LNCaP clone FGC (cell line): Measurements from ENCODE around the gene ALKBH4.

Source experiments
- DNase-seq: peaks from one replicate; pipeline ENCODE4 v3.0.0-alpha.2; 2011; ENCODE audit warnings: low read depth
- H3K4me3 ChIP-seq: 2 replicates; pipeline ENCODE4 v1.5.1; 2011; ENCODE audit warnings: mild to moderate bottlenecking, low read depth, low read length, control low read depth
- TF ChIP-seq, protein P1 (sequence below): IDR thresholded peaks from 2 replicates; pipeline ENCODE4 v1.5.1; 2012; ENCODE audit warnings: mild to moderate bottlenecking; ENCODE audit not compliant: control insufficient read depth, insufficient read depth; ENCODE audit errors: extremely low read depth

The ALKBH4 gene

DNA sequence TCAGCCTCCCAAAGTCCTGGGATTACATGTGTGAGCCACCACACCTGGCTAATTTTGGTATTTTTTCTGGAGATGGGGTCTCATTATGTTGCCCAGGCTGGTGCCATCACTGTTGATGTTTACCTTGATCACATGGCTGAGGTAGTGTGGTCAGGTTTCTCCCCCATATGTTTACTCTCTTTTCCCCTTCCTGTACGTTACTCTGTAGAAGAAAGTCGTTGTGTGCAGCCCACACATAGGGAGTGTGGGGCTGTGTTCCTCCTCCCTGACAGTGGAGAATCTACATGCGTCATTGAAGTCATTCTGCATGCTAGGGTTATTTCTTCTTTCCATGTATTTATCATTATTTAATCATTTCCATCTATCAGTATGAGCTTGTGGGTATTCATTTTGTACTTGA is 47.6 kb downstream of the ALKBH4 start:
- TF ChIP-seq, protein P1, sequence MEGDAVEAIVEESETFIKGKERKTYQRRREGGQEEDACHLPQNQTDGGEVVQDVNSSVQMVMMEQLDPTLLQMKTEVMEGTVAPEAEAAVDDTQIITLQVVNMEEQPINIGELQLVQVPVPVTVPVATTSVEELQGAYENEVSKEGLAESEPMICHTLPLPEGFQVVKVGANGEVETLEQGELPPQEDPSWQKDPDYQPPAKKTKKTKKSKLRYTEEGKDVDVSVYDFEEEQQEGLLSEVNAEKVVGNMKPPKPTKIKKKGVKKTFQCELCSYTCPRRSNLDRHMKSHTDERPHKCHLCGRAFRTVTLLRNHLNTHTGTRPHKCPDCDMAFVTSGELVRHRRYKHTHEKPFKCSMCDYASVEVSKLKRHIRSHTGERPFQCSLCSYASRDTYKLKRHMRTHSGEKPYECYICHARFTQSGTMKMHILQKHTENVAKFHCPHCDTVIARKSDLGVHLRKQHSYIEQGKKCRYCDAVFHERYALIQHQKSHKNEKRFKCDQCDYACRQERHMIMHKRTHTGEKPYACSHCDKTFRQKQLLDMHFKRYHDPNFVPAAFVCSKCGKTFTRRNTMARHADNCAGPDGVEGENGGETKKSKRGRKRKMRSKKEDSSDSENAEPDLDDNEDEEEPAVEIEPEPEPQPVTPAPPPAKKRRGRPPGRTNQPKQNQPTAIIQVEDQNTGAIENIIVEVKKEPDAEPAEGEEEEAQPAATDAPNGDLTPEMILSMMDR = no peak
- no peak overlapping the region for H3K4me3 ChIP-seq
- no peak for DNase-seq

GRCh38 chr7:102416406-102416805 is 48.3 kb downstream of the ALKBH4 start:
- no peak overlapping the region for H3K4me3 ChIP-seq
- no peak for DNase-seq
- TF ChIP-seq, protein P1 = no peak

- H3K4me3 ChIP-seq = no peak overlapping the region
- TF ChIP-seq, protein P1 = peak; percentile 1; the same call in 1 of the 2 replicates
- DNase-seq = peak; percentile 52
Observed at GRCh38 chr7:102415685-102416225, 48.9 kb downstream of the ALKBH4 start.

DNA sequence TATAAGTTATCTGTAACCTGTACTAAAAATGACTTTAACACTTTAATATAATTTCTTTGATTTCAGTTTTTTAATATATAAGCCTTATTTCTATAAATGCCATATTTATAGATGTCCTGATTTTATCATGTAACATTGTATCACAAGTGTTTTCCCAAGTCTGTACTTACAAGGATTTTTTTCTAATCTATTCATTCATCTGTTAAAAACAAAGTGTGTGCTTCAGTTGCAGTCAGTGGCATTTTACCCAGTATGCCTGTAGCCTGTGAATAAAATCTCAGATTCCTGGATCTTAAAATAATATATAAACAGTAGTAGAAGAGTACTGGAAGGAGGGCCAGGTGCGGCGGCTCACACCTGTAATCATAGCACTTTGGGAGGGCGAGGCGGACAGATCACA is 51.1 kb downstream of the ALKBH4 start:
- TF ChIP-seq, protein P1 = no peak
- no peak overlapping the region for H3K4me3 ChIP-seq
- DNase-seq = no peak

DNA sequence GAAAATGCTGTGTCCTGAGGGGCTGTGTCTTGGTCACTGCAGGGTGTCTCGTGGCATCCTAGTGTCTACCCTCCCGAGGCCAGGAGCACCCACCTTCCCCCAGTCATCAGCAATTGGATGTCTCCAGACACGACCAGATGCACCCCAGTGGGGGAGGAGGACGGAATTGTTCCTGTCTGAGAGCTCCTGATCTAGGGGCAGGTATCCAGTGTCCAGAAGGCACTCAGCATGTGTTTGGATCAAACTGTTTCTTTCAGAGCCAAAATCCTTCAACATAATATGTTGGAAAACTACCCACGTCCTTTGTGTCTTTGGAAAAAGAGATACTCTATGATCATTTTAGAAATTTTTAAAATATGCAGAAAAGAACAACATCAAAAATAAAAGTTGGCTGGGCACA is 51.6 kb downstream of the ALKBH4 start:
- TF ChIP-seq, protein P1 = no peak
- DNase-seq = no peak

GRCh38 chr7:102412548-102412947 is 52.1 kb downstream of the ALKBH4 start:
- TF ChIP-seq, protein P1 = peak; percentile 28; the same call in 1 of the 2 replicates
- no peak overlapping the region for H3K4me3 ChIP-seq
- DNase-seq = no peak

More for the DNA sequence above, 51.6 kb downstream of the ALKBH4 start:
- H3K4me3 ChIP-seq = no peak overlapping the region

- no peak overlapping the region for H3K4me3 ChIP-seq
- DNase-seq = no peak
- TF ChIP-seq, protein P1 = no peak
Observed at GRCh38 chr7:102410918-102411317, 53.7 kb downstream of the ALKBH4 start.
